K562 (cell line): ENCODE results near the gene ST6GAL1. TPM values are rescaled to one million over a fixed set of nuclear protein-coding genes. Genes with fewer than 3 reads are reported as not detected.
A peak's percentile ranks its signal among the peaks of the same experiment; 100 is the strongest.

Experiments used
- CBFA2T2 ChIP-seq: fragments of 450-650 bp; conservative IDR thresholded peaks from 2 replicates; pipeline ENCODE4 v1.6.1; 2017; ENCODE audit warnings: mild to moderate bottlenecking
- ELF4 ChIP-seq: fragments of 450-650 bp; formaldehyde crosslinking; IDR thresholded peaks from 2 replicates; pipeline ENCODE4 v1.4.0; 2022; ENCODE audit warnings: missing genetic modification characterization
- GTF2A2 ChIP-seq: IDR thresholded peaks from 2 replicates; pipeline ENCODE4 v1.6.1; 2016; ENCODE audit warnings: mild to moderate bottlenecking, missing genetic modification characterization, missing compliant biosample characterization
- HDAC8 ChIP-seq: fragments of 450-650 bp; IDR thresholded peaks from 2 replicates; pipeline ENCODE4 v1.6.1; 2016; ENCODE audit warnings: mild to moderate bottlenecking, missing genetic modification characterization, moderate library complexity, missing compliant biosample characterization
- HINFP ChIP-seq: fragments of 450-650 bp; conservative IDR thresholded peaks from 2 replicates; pipeline ENCODE4 v1.6.1; 2016; ENCODE audit warnings: missing genetic modification characterization, low read depth, mild to moderate bottlenecking, control low read depth, missing compliant biosample characterization
- HSF4 ChIP-seq: fragments of 250-450 bp; sonication (Bioruptor Pico); IDR thresholded peaks from 2 replicates; pipeline ENCODE4 v2.1.2; 2022; ENCODE audit warnings: mild to moderate bottlenecking, moderate library complexity, borderline replicate concordance
- ID3 ChIP-seq, 2 experiments: fragments of 250-450 bp in 1 of 2; fragments of 450-650 bp in 1 of 2; sonication (Bioruptor Pico) in 1 of 2; IDR thresholded peaks; 2 replicates each; pipeline versions ENCODE4 v1.6.1 to v1.8.0; 2016 to 2021; ENCODE audit warnings: mild to moderate bottlenecking in 2 of 2, moderate library complexity in 2 of 2, missing compliant biosample characterization in 1 of 2, missing genetic modification characterization in 1 of 2
- ILK ChIP-seq: fragments of 450-650 bp; IDR thresholded peaks from 2 replicates; pipeline ENCODE4 v1.6.1; 2016; ENCODE audit warnings: missing genetic modification characterization, low read depth, mild to moderate bottlenecking, missing compliant biosample characterization, moderate library complexity, borderline replicate concordance
- MECOM ChIP-seq: fragments of 250-450 bp; sonication (Bioruptor Pico); IDR thresholded peaks from 2 replicates; pipeline ENCODE4 v1.8.0; 2022; ENCODE audit warnings: inconsistent platforms
- PTTG1 ChIP-seq: fragments of 450-650 bp; IDR thresholded peaks from 2 replicates; pipeline ENCODE4 v1.6.1; 2016; ENCODE audit warnings: low read depth, mild to moderate bottlenecking, missing genetic modification characterization, missing compliant biosample characterization
- ZNF583 ChIP-seq: fragments of 250-450 bp; sonication (Bioruptor Pico); IDR thresholded peaks from 2 replicates; pipeline ENCODE4 v1.4.0; 2020
- ZNF668 ChIP-seq: fragments of 250-450 bp; sonication (Bioruptor Pico); IDR thresholded peaks from 2 replicates; pipeline ENCODE4 v1.8.0; 2022; ENCODE audit warnings: mild to moderate bottlenecking, inconsistent platforms
- ZNF79 ChIP-seq: fragments of 250-450 bp; sonication (Bioruptor Pico); IDR thresholded peaks from 2 replicates; pipeline ENCODE4 v1.4.0; 2020; ENCODE audit warnings: low read depth, mild to moderate bottlenecking, moderate library complexity
- polyA plus RNA-seq, 8 experiments: library from polyadenylated mRNA; depleted of rRNA in 4 of 8; stranded (reverse) in 5 of 8; unstranded in 3 of 8; fragments of >200 nt; fragmentation: Nextera tagmentation in 2 of 8; fragmentation: Illumina TruSeq in 1 of 8; extraction: Ambion mirVana in 2 of 8; extraction: Trizol in 1 of 8; gene quantifications; 2 replicates each; pipeline versions ENCODE4 v1.2.1 to v1.2.3, GENCODE V29; 2011 to 2014; ENCODE audit warnings: inconsistent platforms in 1 of 8, missing spikeins in 1 of 8
- total RNA-seq, 7 experiments: library from RNA; depleted of rRNA in 6 of 7; stranded (reverse); fragments of >200 nt in 6 of 7; fragmentation: Illumina TruSeq in 2 of 7; extraction: Trizol in 2 of 7; gene quantifications; 2 replicates each; pipeline versions ENCODE4 v1.2.1 to v1.2.3, GENCODE V29; 2011 to 2021; ENCODE audit warnings: low replicate concordance in 1 of 7
- TF ChIP-seq, protein P1 (sequence below): sonication (generic); IDR thresholded peaks from 2 replicates; pipeline ENCODE4 v1.6.1; 2016
- TF ChIP-seq, protein P2 (sequence below): fragments of 200-800 bp; sonication (Bioruptor generic); IDR thresholded peaks from 2 replicates; pipeline ENCODE4 v1.6.1; 2017; ENCODE audit warnings: missing genetic modification characterization, missing compliant biosample characterization
- TF ChIP-seq, protein P3 (sequence below): fragments of 250-450 bp; sonication (Bioruptor Pico); IDR thresholded peaks from 2 replicates; pipeline ENCODE4 v1.8.0; 2021; ENCODE audit warnings: moderate library complexity, mild to moderate bottlenecking, inconsistent platforms
- TF ChIP-seq, protein P4 (sequence below): fragments of 450-650 bp; formaldehyde crosslinking; IDR thresholded peaks from 2 replicates; pipeline ENCODE4 v1.4.0; 2020; ENCODE audit warnings: mild to moderate bottlenecking, moderate library complexity

ST6GAL1 gene
- total and polyA plus RNA-seq, 9 of the 15 experiments (the other 6 are each of a cell fraction or from before 2014, with no cell fraction given): 31.9 to 145 (median 71.0) TPM

DNA sequence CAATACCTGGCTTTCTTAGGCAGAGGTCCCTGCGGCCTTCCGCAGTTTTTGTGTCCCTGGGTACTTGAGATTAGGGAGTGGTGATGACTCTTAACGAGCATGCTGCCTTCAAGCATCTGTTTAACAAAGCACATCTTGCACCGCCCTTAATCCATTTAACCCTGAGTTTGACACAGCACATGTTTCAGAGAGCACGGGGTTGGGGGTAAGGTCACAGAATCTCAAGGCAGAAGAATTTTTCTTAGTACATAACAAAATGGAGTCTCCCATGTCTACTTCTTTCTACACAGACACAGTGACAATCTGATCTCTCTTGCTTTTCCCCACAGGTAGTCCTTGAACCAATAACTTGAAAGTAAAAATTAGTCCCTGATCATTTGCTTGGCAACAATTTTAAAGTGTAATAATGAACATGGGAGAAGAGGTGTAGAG, 42.8 kb upstream of the ST6GAL1 start (continued):
- 0 out of 2 replicates have a peak, but pooled peaks have one; percentile 35 for TF ChIP-seq ID3 (CRISPR knock-in tag; IDR thresholded peaks at IDR 0.05)
- peak; percentile 98 for TF ChIP-seq ID3 (tag; IDR thresholded peaks at IDR 0.05)
- TF ChIP-seq, protein P1, sequence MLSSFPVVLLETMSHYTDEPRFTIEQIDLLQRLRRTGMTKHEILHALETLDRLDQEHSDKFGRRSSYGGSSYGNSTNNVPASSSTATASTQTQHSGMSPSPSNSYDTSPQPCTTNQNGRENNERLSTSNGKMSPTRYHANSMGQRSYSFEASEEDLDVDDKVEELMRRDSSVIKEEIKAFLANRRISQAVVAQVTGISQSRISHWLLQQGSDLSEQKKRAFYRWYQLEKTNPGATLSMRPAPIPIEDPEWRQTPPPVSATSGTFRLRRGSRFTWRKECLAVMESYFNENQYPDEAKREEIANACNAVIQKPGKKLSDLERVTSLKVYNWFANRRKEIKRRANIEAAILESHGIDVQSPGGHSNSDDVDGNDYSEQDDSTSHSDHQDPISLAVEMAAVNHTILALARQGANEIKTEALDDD: 0 out of 2 replicates have a peak, but pooled peaks have one; percentile 36
- TF ChIP-seq, protein P2, sequence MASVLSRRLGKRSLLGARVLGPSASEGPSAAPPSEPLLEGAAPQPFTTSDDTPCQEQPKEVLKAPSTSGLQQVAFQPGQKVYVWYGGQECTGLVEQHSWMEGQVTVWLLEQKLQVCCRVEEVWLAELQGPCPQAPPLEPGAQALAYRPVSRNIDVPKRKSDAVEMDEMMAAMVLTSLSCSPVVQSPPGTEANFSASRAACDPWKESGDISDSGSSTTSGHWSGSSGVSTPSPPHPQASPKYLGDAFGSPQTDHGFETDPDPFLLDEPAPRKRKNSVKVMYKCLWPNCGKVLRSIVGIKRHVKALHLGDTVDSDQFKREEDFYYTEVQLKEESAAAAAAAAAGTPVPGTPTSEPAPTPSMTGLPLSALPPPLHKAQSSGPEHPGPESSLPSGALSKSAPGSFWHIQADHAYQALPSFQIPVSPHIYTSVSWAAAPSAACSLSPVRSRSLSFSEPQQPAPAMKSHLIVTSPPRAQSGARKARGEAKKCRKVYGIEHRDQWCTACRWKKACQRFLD (CRISPR knock-in tag): peak; percentile 56
- TF ChIP-seq ZNF668 (CRISPR knock-in tag): peak; percentile 95
- peak; percentile 94 for TF ChIP-seq PTTG1
- peak; percentile 79; the same call in 1 of the 2 replicates for TF ChIP-seq HSF4
- TF ChIP-seq, protein P3, sequence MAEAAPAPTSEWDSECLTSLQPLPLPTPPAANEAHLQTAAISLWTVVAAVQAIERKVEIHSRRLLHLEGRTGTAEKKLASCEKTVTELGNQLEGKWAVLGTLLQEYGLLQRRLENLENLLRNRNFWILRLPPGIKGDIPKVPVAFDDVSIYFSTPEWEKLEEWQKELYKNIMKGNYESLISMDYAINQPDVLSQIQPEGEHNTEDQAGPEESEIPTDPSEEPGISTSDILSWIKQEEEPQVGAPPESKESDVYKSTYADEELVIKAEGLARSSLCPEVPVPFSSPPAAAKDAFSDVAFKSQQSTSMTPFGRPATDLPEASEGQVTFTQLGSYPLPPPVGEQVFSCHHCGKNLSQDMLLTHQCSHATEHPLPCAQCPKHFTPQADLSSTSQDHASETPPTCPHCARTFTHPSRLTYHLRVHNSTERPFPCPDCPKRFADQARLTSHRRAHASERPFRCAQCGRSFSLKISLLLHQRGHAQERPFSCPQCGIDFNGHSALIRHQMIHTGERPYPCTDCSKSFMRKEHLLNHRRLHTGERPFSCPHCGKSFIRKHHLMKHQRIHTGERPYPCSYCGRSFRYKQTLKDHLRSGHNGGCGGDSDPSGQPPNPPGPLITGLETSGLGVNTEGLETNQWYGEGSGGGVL (CRISPR knock-in tag): peak; percentile 79; the same call in 1 of the 2 replicates
- TF ChIP-seq HDAC8 (tag): peak; percentile 94
- 0 out of 2 replicates have a peak, but pooled peaks have one; percentile 18 for TF ChIP-seq ELF4 (CRISPR knock-in tag)
- TF ChIP-seq ILK (tag): peak; percentile 89
- TF ChIP-seq ZNF79 (CRISPR knock-in tag): 0 out of 2 replicates have a peak, but pooled peaks have one; percentile 46
- TF ChIP-seq CBFA2T2: peak; percentile 65
- peak; percentile 85 for TF ChIP-seq GTF2A2 (tag)
- peak; percentile 93; the same call in 1 of the 2 replicates for TF ChIP-seq ZNF583 (CRISPR knock-in tag)
- peak; percentile 94 for TF ChIP-seq MECOM (CRISPR knock-in tag)
- TF ChIP-seq, protein P4, sequence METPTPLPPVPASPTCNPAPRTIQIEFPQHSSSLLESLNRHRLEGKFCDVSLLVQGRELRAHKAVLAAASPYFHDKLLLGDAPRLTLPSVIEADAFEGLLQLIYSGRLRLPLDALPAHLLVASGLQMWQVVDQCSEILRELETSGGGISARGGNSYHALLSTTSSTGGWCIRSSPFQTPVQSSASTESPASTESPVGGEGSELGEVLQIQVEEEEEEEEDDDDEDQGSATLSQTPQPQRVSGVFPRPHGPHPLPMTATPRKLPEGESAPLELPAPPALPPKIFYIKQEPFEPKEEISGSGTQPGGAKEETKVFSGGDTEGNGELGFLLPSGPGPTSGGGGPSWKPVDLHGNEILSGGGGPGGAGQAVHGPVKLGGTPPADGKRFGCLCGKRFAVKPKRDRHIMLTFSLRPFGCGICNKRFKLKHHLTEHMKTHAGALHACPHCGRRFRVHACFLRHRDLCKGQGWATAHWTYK (CRISPR knock-in tag): peak; percentile 90; the same call in 1 of the 2 replicates
- TF ChIP-seq HINFP (tag): peak; percentile 88
